HG03103 (cell line): ENCODE measurements around the gene OTULIN.

Experiments used
- ATAC-seq: cut with Tn5 transposase; IDR thresholded peaks from one replicate; pipeline ENCODE4 v1.9.1; 2021; ENCODE audit warnings: low read depth; ENCODE audit not compliant: unreplicated experiment

Gene OTULIN

GRCh38 chr5:14695152-14695551 is 30.6 kb downstream of the OTULIN start:
- no peak for ATAC-seq

GRCh38 chr5:14696057-14696456 is 31.5 kb downstream of the OTULIN start:
- no peak for ATAC-seq

- no peak for ATAC-seq
Measured at GRCh38 chr5:14696851-14697250, 32.3 kb downstream of the OTULIN start.

GRCh38 chr5:14698495-14698894 is 34.0 kb downstream of the OTULIN start:
- ATAC-seq = no peak

- no peak for ATAC-seq
Measured at GRCh38 chr5:14699159-14699558, 34.6 kb downstream of the OTULIN start.

- ATAC-seq = no peak
Measured at GRCh38 chr5:14699807-14700400, 35.4 kb downstream of the OTULIN start.

- no peak for ATAC-seq
Measured at GRCh38 chr5:14700478-14701436, 36.2 kb downstream of the OTULIN start.

- no peak for ATAC-seq
Measured at GRCh38 chr5:14701556-14701955, 37.0 kb downstream of the OTULIN start.

GRCh38 chr5:14702238-14702839 is 37.8 kb downstream of the OTULIN start:
- ATAC-seq = no peak

- no peak for ATAC-seq
Measured at GRCh38 chr5:14705556-14705955, 41.0 kb downstream of the OTULIN start.

- ATAC-seq = no peak
Measured at GRCh38 chr5:14706615-14707021, 42.1 kb downstream of the OTULIN start.

- no peak for ATAC-seq
Measured at GRCh38 chr5:14707811-14708390, 43.4 kb downstream of the OTULIN start.

- no peak for ATAC-seq
Measured at GRCh38 chr5:14708551-14708950, 44.0 kb downstream of the OTULIN start.

GRCh38 chr5:14710313-14710994 is 45.9 kb downstream of the OTULIN start:
- ATAC-seq = no peak

GRCh38 chr5:14712131-14712530 is 47.6 kb downstream of the OTULIN start:
- ATAC-seq = no peak

- ATAC-seq = no peak
Measured at GRCh38 chr5:14712666-14713065, 48.1 kb downstream of the OTULIN start.

- ATAC-seq = no peak
Measured at GRCh38 chr5:14713476-14714390, 49.2 kb downstream of the OTULIN start.

GRCh38 chr5:14714706-14715105 is 50.2 kb downstream of the OTULIN start:
- no peak for ATAC-seq

GRCh38 chr5:14715481-14715880 is 51.0 kb downstream of the OTULIN start:
- no peak for ATAC-seq
